LNCaP clone FGC (cell line): ENCODE results near the gene KLHL6.
"Not testable (repeated sequence)": the region's sequence is repeated elsewhere in the genome, so short reads cannot be mapped to it uniquely, and the experiment has no call there.

ENCODE experiments used
- DNase-seq: peaks from one replicate; pipeline ENCODE4 v3.0.0-alpha.2; 2011; ENCODE audit warnings: low read depth
- H3K4me3 ChIP-seq: 2 replicates; pipeline ENCODE4 v1.5.1; 2011; ENCODE audit warnings: mild to moderate bottlenecking, low read depth, low read length, control low read depth
- CTCF ChIP-seq: IDR thresholded peaks from 2 replicates; pipeline ENCODE4 v1.5.1; 2012; ENCODE audit warnings: mild to moderate bottlenecking; ENCODE audit not compliant: control insufficient read depth, insufficient read depth; ENCODE audit errors: extremely low read depth

KLHL6 gene

GRCh38 chr3:183581496-183582155, 26.1 kb upstream of the KLHL6 start:
- DNase-seq, result no peak
- no peak for TF ChIP-seq CTCF
- no peak overlapping the region for H3K4me3 ChIP-seq

DNA sequence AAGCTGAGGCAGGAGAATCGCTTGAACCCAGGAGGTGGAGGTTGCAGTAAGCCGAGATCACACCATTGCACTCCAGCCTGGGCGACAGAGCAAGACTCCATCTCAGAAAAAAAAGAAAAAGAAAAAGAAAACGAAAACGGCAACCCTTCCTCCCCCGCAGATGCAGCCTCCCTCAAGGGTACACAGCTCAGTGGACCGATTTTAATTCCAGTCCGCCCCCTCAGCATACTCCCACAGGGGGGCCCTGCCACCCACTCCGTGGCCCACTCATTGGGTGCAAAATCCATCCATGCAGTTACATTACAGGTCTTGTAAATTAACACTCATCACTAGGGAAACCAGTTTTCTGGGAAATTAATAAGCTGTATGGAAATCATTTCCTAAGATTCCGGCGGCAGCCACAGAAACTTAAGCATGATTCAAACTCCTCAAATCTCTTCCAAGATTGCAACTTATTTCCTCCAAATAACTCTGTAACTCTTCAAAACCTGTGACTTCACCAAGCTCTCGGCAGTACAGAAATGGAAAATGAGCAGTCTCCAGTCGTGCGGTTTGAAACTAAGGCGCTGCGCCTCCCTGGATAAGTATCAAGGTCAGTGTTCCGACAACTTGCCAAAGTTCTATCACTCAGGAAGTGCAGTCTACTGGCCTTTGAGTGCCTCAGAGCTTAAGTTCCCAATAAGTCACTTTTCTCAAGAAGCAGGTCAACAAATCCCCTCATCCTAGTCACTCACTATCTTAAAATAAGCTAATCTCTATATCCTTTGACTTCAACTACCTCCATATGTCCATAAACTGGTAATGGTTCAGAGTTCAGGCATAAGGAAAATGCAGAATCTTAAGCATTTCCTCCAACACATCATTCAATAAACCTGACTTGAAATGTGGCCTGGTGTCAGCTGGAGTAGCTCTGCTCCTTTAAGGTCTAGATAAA, 24.7 kb upstream of the KLHL6 start:
- no peak for TF ChIP-seq CTCF
- no peak overlapping the region for H3K4me3 ChIP-seq
- no peak for DNase-seq

DNA sequence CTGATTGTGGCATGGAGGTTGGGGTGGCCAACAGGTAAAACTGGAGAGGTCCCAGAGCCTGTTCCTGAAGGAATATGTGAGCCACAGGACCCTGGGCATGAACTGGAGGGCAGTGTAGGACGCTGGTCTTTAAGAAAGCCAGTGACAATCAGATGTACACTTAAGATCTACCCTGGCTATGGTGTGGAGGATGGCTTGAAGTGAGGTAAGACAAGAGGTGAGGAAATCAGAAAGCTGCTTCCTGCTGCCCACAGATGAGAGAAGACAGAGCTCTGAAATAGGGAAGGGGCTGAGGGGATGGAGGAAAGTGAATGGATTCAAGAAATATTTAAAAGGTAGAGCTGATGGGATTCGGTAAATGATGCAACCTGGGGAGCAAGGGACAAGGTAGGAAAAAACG, 22.7 kb upstream of the KLHL6 start:
- TF ChIP-seq CTCF, result no peak

GRCh38 chr3:183577346-183577745, 21.8 kb upstream of the KLHL6 start:
- H3K4me3 ChIP-seq, result no peak overlapping the region
- no peak for DNase-seq

More for the DNA sequence above, 22.7 kb upstream of the KLHL6 start:
- DNase-seq, result no peak
- no peak overlapping the region for H3K4me3 ChIP-seq

DNA sequence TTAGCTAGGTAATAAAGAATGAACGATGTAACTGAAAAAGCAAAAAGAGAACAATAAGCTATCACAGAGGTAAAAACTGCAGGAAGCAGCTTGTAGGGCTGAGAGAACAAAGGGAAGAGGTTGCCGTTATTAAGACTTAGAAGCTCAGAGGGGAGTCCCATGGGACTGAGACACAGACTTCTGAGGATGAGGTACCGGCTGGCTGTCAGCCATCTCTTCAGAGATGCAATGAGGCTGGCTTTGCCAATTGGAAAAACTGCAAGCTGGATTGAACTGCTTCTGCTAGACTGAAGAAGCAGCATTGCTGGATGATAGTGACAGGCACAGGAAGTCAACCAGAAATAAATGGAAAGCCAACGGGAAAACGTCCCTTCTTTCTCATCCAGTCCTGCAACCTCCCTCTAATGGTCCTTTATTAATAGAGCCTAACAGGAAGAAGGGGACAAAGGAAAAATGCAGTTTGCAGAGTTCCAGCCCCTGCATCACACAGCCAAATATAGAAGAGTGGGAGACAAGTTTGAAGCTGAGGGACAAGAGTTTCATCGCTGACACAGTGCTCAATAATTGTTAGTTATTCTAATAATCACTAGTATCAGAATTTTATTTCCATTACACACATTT, 21.1 kb upstream of the KLHL6 start:
- TF ChIP-seq CTCF, result no peak
- H3K4me3 ChIP-seq, result no peak overlapping the region
- DNase-seq, result no peak

More at GRCh38 chr3:183577346-183577745, 21.8 kb upstream of the KLHL6 start:
- no peak for TF ChIP-seq CTCF

DNA sequence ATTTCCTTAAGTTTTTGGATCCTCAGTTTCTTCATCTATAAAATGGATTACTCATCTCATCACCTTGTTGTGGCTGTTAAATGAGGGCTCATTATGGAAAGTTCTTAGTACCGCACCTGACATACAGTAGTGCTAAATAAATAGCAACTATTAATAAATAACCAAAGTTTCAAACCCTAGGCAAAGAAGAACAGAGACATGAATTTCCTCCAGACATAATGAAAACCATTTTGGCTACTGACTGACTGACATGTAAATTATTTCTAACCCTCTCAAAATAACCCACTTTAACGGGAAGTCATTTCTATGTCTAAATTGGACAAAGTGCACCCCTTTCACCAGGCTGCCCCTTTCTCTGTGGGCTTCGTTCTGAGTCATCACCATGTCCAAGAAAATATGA, 17.4 kb upstream of the KLHL6 start:
- no peak overlapping the region for H3K4me3 ChIP-seq
- TF ChIP-seq CTCF, result no peak
- DNase-seq, result no peak

DNA sequence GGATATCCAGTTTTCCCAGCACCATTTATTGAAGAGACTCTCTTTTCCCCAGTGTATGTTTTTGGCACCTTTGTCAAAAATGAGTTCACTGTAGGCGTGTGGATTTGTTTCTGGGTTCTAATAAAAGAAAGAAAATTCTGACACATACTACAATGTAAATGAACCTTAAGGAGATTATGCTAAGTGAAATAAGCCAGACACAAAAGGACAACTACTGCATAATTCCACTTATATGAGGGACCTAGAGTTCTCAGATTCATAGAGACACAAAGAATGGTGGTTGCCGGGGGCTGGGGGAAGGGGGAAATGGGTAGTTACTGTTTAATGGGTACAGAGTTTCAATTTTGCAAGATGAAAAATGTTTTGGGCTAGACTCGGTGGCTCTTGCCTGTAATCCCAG, 14.7 kb upstream of the KLHL6 start:
- not testable (repeated sequence) for DNase-seq, H3K4me3 ChIP-seq
